HEK293 (cell line): ENCODE results near the gene TRIAP1.

Experiments
- CTCF ChIA-PET: fragments of 350-600 bp; formaldehyde crosslinking; extraction: SDS; loops from one replicate; lab custom pipeline; 2021; ENCODE audit warnings: antibody characterized with exemption; lab: Yijun Ruan, JAX
- POLR2A ChIA-PET: fragments of 300-600 bp; formaldehyde crosslinking; extraction: SDS; loops from one replicate; lab custom pipeline; 2020; ENCODE audit warnings: antibody characterized with exemption, inconsistent platforms; lab: Yijun Ruan, JAX
- H3K27ac ChIP-seq: fragments of 200-500 bp; sonication (Bioruptor generic); 2 replicates; pipeline ENCODE4 v1.5.1; 2014; ENCODE audit warnings: low read depth, low read length, control low read depth, inconsistent platforms; ENCODE audit errors: extremely low read depth
- H3K36me3 ChIP-seq, 2 experiments: fragments of 200-500 bp in 1 of 2; sonication (Bioruptor generic) in 1 of 2; 1 replicate in 1 of 2; 2 replicates in 1 of 2; pipeline ENCODE4 v1.5.1; 2014 to 2017; ENCODE audit warnings: inconsistent platforms in 2 of 2, low read length in 2 of 2; ENCODE audit not compliant: control insufficient read depth in 2 of 2, insufficient read depth in 1 of 2
- H3K4me1 ChIP-seq: fragments of 200-500 bp; sonication (Bioruptor generic); 2 replicates; pipeline ENCODE4 v1.5.1; 2014; ENCODE audit warnings: mild to moderate bottlenecking, low read length, inconsistent platforms; ENCODE audit not compliant: control insufficient read depth, insufficient read depth
- H3K4me3 ChIP-seq: 2 replicates; pipeline ENCODE4 v1.5.1; 2011; ENCODE audit warnings: low read depth, mild to moderate bottlenecking, control low read depth, low read length, moderate library complexity
- H3K9me3 ChIP-seq: fragments of 200-500 bp; sonication (Bioruptor generic); 2 replicates; pipeline ENCODE4 v1.5.1; 2014; ENCODE audit warnings: low read depth, low read length, inconsistent platforms; ENCODE audit not compliant: control insufficient read depth, insufficient read depth
- GLIS1 ChIP-seq: fragments of 450-650 bp; formaldehyde crosslinking; IDR thresholded peaks from 2 replicates; pipeline ENCODE4 v1.5.1; 2016; ENCODE audit warnings: missing biosample characterization, missing genetic modification characterization
- HOXD13 ChIP-seq: sonication (generic); formaldehyde crosslinking; IDR thresholded peaks from 2 replicates; pipeline ENCODE4 v1.8.0; 2022; ENCODE audit warnings: missing genetic modification reagents, borderline replicate concordance
- YY1 ChIP-seq: fragments of 450-650 bp; formaldehyde crosslinking; IDR thresholded peaks from 2 replicates; pipeline ENCODE4 v1.5.1; 2018; ENCODE audit warnings: missing biosample characterization, missing genetic modification characterization
- ZBTB8A ChIP-seq: fragments of 450-650 bp; formaldehyde crosslinking; IDR thresholded peaks from 2 replicates; pipeline ENCODE4 v1.5.1; 2016; ENCODE audit warnings: missing biosample characterization, missing genetic modification characterization
- ZNF239 ChIP-seq: fragments of 450-650 bp; formaldehyde crosslinking; IDR thresholded peaks from 2 replicates; pipeline ENCODE4 v1.5.1; 2016; ENCODE audit warnings: missing biosample characterization, missing genetic modification characterization
- ZNF354C ChIP-seq: fragments of 450-650 bp; formaldehyde crosslinking; IDR thresholded peaks from 2 replicates; pipeline ENCODE4 v1.5.1; 2016; ENCODE audit warnings: missing biosample characterization, missing genetic modification characterization, low read depth, borderline replicate concordance
- ZNF394 ChIP-seq: fragments of 450-650 bp; formaldehyde crosslinking; IDR thresholded peaks from 2 replicates; pipeline ENCODE4 v1.5.1; 2016; ENCODE audit warnings: missing biosample characterization, missing genetic modification characterization, mild to moderate bottlenecking, moderate library complexity, borderline replicate concordance
- ZNF426 ChIP-seq: fragments of 450-650 bp; formaldehyde crosslinking; IDR thresholded peaks from 2 replicates; pipeline ENCODE4 v1.5.1; 2017; ENCODE audit warnings: missing biosample characterization, missing genetic modification characterization, mild to moderate bottlenecking, inconsistent platforms, moderate library complexity
- ZNF514 ChIP-seq: fragments of 450-650 bp; formaldehyde crosslinking; IDR thresholded peaks from 2 replicates; pipeline ENCODE4 v1.5.1; 2016; ENCODE audit warnings: missing biosample characterization, missing genetic modification characterization
- ZNF529 ChIP-seq: fragments of 450-650 bp; formaldehyde crosslinking; IDR thresholded peaks from 2 replicates; pipeline ENCODE4 v1.5.1; 2017; ENCODE audit warnings: missing genetic modification characterization, missing biosample characterization; ENCODE audit not compliant: insufficient replicate concordance
- ZNF555 ChIP-seq: fragments of 450-650 bp; formaldehyde crosslinking; conservative IDR thresholded peaks from 2 replicates; pipeline ENCODE4 v1.5.1; 2017; ENCODE audit warnings: missing biosample characterization, mild to moderate bottlenecking, missing genetic modification characterization, inconsistent platforms
- ZNF626 ChIP-seq: fragments of 450-650 bp; sonication (Bioruptor Pico); formaldehyde crosslinking; IDR thresholded peaks from 2 replicates; pipeline ENCODE4 v1.5.1; 2018; ENCODE audit warnings: missing biosample characterization, missing genetic modification characterization, inconsistent platforms
- TF ChIP-seq, protein P1 (sequence below): fragments of 450-650 bp; formaldehyde crosslinking; IDR thresholded peaks from 2 replicates; pipeline ENCODE4 v1.5.1; 2016; ENCODE audit warnings: missing biosample characterization, missing genetic modification characterization, borderline replicate concordance
- TF ChIP-seq, protein P2 (sequence below): fragments of 450-650 bp; formaldehyde crosslinking; IDR thresholded peaks from 2 replicates; pipeline ENCODE4 v1.5.1; 2017; ENCODE audit warnings: missing biosample characterization, missing genetic modification characterization
- TF ChIP-seq, protein P3 (sequence below): fragments of 450-650 bp; IDR thresholded peaks from 2 replicates; pipeline ENCODE4 v1.5.1; 2018; ENCODE audit warnings: missing biosample characterization, mild to moderate bottlenecking, missing genetic modification characterization
- TF ChIP-seq, protein P4 (sequence below): fragments of 450-650 bp; formaldehyde crosslinking; conservative IDR thresholded peaks from 2 replicates; pipeline ENCODE4 v1.5.1; 2016; ENCODE audit warnings: low read depth, missing biosample characterization, missing genetic modification characterization
- TF ChIP-seq, protein P5 (sequence below): fragments of 450-650 bp; formaldehyde crosslinking; IDR thresholded peaks from 2 replicates; pipeline ENCODE4 v1.5.1; 2016; ENCODE audit warnings: missing biosample characterization, missing genetic modification characterization

Gene TRIAP1

DNA sequence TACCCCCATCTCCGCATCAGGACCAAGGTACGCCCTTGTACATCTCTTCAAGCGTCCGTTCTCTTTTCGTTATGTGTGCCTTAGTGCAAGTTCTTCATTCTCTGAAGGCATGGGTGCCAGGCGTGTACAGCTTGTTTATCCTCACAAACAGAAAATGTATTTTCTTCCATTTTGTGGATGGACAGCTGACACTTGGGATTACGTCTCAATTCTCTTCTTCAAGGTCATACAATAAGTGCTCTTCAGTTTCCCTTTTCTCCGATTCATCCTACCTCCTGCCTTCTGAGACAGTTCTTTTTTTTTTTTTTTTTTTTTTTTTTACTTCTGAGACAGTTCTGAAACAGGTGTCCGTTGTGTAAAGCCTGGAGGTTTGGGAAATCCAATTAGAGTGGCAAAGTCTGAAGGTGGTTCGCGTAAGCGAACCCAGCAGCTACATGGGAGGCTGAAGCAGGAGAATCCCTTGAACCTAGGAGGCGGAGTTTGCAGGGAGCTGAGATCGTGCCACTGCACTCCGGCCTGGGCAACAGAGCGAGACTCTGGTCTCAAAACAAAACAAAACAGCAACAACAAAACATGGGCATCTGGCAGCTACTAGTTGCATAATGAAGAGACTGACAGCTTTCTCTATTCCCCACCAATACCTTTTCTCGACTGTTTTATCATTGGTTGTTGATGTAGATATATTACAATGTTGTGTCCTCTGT, 7.5 kb downstream of the TRIAP1 start (continued):
- TF ChIP-seq, protein P1, sequence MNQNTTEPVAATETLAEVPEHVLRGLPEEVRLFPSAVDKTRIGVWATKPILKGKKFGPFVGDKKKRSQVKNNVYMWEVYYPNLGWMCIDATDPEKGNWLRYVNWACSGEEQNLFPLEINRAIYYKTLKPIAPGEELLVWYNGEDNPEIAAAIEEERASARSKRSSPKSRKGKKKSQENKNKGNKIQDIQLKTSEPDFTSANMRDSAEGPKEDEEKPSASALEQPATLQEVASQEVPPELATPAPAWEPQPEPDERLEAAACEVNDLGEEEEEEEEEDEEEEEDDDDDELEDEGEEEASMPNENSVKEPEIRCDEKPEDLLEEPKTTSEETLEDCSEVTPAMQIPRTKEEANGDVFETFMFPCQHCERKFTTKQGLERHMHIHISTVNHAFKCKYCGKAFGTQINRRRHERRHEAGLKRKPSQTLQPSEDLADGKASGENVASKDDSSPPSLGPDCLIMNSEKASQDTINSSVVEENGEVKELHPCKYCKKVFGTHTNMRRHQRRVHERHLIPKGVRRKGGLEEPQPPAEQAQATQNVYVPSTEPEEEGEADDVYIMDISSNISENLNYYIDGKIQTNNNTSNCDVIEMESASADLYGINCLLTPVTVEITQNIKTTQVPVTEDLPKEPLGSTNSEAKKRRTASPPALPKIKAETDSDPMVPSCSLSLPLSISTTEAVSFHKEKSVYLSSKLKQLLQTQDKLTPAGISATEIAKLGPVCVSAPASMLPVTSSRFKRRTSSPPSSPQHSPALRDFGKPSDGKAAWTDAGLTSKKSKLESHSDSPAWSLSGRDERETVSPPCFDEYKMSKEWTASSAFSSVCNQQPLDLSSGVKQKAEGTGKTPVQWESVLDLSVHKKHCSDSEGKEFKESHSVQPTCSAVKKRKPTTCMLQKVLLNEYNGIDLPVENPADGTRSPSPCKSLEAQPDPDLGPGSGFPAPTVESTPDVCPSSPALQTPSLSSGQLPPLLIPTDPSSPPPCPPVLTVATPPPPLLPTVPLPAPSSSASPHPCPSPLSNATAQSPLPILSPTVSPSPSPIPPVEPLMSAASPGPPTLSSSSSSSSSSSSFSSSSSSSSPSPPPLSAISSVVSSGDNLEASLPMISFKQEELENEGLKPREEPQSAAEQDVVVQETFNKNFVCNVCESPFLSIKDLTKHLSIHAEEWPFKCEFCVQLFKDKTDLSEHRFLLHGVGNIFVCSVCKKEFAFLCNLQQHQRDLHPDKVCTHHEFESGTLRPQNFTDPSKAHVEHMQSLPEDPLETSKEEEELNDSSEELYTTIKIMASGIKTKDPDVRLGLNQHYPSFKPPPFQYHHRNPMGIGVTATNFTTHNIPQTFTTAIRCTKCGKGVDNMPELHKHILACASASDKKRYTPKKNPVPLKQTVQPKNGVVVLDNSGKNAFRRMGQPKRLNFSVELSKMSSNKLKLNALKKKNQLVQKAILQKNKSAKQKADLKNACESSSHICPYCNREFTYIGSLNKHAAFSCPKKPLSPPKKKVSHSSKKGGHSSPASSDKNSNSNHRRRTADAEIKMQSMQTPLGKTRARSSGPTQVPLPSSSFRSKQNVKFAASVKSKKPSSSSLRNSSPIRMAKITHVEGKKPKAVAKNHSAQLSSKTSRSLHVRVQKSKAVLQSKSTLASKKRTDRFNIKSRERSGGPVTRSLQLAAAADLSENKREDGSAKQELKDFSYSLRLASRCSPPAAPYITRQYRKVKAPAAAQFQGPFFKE (tag by site-specific recombination), result no peak
- TF ChIP-seq, all 188 proteins: peak for 3

DNA sequence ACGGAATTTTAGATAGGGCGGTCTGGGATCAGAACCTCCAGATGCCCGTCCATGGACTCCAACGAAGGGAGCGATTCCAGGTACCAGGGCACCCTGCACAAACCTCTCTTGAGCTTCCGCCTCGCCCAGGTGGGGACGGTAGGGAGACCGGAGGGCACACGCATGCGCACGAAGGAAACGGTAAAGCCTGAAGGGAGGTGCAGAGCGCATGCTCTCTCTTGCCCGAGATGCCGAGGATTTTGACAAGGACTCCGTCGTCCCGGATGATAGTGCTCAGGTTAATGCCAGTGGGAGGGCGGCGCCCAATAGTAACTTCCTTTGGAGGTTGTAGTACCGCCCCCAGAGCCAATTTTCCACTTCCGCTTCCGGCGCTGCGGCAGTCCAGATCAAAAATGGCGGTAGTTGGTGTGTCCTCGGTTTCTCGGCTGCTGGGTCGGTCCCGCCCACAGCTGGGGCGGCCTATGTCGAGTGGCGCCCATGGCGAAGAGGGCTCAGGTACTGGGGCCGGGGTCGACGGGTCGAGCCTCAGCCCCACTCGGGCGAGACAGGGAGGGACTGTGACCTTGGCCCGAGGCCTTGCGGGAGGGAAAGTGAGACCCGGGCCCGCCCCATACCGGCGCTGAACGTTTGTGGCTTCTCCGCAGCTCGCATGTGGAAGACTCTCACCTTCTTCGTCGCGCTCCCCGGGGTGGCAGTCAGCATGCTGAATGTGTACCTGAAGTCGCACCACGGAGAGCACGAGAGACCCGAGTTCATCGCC, 8.3 kb downstream of the TRIAP1 start, which contains the start of gene COX6A1:
Gene COX6A1, plus strand, starts transcription at position 379 of the 760 bp plus-strand sequence. Its CDS starts 14 bp downstream, at position 393.
- CTCF ChIA-PET, result interaction anchor here (0.6 to 4.3 kb wide), 13 partner anchors 8 to 232 kb away, joined by 3 to 20 read pairs (median 4); partner anchors contain the start of gene PLA2G1B
- Histone ChIP-seq H3K4me3 (peak within 1 kb of the TSS; percentile 90), H3K27ac (peak within 1 kb of the TSS; percentile 75), H3K36me3 (peaks cover 22 to 33% of the 10 kb centered on the region in 2 experiments; a peak in 2 of 3 replicates), H3K4me1 (no peaks in the 10 kb centered on the region), H3K9me3 (no peaks in the 10 kb centered on the region)
- POLR2A ChIA-PET, result interaction anchor here (0.6 to 2.4 kb wide), 14 partner anchors 8 to 467 kb away, joined by 3 to 17 read pairs (median 4); partner anchors contain the start of genes DYNLL1, POP5 and RPLP0
- TF ChIP-seq, protein P2, sequence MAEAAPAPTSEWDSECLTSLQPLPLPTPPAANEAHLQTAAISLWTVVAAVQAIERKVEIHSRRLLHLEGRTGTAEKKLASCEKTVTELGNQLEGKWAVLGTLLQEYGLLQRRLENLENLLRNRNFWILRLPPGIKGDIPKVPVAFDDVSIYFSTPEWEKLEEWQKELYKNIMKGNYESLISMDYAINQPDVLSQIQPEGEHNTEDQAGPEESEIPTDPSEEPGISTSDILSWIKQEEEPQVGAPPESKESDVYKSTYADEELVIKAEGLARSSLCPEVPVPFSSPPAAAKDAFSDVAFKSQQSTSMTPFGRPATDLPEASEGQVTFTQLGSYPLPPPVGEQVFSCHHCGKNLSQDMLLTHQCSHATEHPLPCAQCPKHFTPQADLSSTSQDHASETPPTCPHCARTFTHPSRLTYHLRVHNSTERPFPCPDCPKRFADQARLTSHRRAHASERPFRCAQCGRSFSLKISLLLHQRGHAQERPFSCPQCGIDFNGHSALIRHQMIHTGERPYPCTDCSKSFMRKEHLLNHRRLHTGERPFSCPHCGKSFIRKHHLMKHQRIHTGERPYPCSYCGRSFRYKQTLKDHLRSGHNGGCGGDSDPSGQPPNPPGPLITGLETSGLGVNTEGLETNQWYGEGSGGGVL (tag by site-specific recombination), result no peak
- TF ChIP-seq ZNF394 (tag by site-specific recombination) (peak; percentile 11; the same call in 1 of the 2 replicates), ZBTB8A (tag by site-specific recombination) (no peak), YY1 (tag by site-specific recombination) (peak; percentile 81), HOXD13 (CRISPR knock-in tag) (0 out of 2 replicates have a peak, but pooled peaks have one; percentile 44), GLIS1 (peak; percentile 55), ZNF239 (tag by site-specific recombination) (no peak), ZNF426 (tag by site-specific recombination) (no peak), ZNF555 (no peak), ZNF354C (tag by site-specific recombination) (no peak), ZNF626 (tag by site-specific recombination) (no peak), ZNF529 (tag by site-specific recombination) (no peak), ZNF514 (tag by site-specific recombination) (no peak)
- TF ChIP-seq, protein P3, sequence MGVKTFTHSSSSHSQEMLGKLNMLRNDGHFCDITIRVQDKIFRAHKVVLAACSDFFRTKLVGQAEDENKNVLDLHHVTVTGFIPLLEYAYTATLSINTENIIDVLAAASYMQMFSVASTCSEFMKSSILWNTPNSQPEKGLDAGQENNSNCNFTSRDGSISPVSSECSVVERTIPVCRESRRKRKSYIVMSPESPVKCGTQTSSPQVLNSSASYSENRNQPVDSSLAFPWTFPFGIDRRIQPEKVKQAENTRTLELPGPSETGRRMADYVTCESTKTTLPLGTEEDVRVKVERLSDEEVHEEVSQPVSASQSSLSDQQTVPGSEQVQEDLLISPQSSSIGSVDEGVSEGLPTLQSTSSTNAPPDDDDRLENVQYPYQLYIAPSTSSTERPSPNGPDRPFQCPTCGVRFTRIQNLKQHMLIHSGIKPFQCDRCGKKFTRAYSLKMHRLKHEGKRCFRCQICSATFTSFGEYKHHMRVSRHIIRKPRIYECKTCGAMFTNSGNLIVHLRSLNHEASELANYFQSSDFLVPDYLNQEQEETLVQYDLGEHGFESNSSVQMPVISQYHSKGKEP (tag by site-specific recombination), result no peak
- TF ChIP-seq, protein P4, sequence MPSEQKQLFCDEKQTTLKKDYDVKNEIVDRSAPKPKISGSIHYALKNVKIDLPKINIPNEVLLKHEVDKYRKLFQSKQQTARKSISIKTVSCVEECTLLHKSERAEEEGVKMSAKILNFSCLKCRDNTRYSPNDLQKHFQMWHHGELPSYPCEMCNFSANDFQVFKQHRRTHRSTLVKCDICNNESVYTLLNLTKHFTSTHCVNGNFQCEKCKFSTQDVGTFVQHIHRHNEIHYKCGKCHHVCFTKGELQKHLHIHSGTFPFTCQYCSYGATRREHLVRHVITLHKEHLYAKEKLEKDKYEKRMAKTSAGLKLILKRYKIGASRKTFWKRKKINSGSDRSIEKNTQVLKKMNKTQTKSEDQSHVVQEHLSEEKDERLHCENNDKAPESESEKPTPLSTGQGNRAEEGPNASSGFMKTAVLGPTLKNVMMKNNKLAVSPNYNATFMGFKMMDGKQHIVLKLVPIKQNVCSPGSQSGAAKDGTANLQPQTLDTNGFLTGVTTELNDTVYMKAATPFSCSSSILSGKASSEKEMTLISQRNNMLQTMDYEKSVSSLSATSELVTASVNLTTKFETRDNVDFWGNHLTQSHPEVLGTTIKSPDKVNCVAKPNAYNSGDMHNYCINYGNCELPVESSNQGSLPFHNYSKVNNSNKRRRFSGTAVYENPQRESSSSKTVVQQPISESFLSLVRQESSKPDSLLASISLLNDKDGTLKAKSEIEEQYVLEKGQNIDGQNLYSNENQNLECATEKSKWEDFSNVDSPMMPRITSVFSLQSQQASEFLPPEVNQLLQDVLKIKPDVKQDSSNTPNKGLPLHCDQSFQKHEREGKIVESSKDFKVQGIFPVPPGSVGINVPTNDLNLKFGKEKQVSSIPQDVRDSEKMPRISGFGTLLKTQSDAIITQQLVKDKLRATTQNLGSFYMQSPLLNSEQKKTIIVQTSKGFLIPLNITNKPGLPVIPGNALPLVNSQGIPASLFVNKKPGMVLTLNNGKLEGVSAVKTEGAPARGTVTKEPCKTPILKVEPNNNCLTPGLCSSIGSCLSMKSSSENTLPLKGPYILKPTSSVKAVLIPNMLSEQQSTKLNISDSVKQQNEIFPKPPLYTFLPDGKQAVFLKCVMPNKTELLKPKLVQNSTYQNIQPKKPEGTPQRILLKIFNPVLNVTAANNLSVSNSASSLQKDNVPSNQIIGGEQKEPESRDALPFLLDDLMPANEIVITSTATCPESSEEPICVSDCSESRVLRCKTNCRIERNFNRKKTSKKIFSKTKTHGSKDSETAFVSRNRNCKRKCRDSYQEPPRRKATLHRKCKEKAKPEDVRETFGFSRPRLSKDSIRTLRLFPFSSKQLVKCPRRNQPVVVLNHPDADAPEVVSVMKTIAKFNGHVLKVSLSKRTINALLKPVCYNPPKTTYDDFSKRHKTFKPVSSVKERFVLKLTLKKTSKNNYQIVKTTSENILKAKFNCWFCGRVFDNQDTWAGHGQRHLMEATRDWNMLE (tag by site-specific recombination), result peak; percentile 64
- TF ChIP-seq, protein P5, sequence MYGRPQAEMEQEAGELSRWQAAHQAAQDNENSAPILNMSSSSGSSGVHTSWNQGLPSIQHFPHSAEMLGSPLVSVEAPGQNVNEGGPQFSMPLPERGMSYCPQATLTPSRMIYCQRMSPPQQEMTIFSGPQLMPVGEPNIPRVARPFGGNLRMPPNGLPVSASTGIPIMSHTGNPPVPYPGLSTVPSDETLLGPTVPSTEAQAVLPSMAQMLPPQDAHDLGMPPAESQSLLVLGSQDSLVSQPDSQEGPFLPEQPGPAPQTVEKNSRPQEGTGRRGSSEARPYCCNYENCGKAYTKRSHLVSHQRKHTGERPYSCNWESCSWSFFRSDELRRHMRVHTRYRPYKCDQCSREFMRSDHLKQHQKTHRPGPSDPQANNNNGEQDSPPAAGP, result peak; percentile 66; the same call in 1 of the 2 replicates
